Measurements from ENCODE around the gene PDCD10.

Gene PDCD10

DNA sequence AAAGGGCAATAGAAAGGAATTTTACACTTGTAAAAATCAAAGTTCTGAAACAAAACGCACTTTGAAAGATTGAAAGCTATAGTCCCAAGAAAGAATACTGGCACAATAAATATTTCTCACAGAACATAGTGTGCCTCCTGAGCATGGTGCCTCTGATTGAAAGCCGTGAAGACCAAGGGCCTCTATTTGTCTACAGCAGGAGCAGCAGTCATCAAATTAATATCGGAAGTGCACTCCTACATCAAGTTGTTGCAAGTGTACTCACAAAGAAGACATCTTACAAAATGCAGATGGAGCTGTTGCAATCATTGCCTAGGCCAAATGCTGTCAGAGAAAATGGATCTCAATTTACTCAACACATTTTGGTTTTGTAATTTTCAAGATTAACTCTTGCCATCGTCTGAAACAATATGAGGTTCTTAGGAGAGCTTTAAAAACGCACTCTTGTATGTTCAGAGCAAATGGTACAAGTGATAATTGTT is 71.7 kb downstream of the PDCD10 start:
- TF ChIP-seq, protein P1, sequence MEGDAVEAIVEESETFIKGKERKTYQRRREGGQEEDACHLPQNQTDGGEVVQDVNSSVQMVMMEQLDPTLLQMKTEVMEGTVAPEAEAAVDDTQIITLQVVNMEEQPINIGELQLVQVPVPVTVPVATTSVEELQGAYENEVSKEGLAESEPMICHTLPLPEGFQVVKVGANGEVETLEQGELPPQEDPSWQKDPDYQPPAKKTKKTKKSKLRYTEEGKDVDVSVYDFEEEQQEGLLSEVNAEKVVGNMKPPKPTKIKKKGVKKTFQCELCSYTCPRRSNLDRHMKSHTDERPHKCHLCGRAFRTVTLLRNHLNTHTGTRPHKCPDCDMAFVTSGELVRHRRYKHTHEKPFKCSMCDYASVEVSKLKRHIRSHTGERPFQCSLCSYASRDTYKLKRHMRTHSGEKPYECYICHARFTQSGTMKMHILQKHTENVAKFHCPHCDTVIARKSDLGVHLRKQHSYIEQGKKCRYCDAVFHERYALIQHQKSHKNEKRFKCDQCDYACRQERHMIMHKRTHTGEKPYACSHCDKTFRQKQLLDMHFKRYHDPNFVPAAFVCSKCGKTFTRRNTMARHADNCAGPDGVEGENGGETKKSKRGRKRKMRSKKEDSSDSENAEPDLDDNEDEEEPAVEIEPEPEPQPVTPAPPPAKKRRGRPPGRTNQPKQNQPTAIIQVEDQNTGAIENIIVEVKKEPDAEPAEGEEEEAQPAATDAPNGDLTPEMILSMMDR (conservative IDR thresholded peaks at IDR 0.05), result no peak
- no peak overlapping the region for H3K27ac ChIP-seq

DNA sequence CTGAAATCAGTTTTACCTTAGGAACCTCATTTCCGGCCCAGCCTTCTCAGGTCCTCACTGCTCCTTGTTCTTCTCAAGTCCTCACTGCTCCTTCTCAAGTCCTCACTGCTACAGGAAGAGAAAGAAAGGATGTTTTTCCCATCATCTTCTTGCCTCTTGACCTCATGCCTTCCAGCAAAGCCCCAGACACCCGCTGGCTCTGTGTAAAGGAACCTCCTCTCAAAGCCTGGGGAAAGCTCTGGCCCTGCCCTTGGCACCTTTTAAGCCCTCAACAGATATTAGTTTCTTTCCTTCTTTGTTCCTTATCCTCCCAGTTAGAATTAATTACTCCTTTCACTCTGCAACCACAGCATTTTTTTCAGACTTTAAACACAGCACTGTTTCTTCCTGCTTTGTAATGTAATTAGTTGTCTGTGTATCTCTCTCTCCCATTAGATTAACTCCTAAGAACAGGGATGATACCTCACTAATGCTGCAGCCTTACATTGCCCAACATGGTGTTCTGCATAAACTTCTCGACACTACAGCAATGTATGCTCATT is 76.9 kb downstream of the PDCD10 start:
- TF ChIP-seq, protein P1 (conservative IDR thresholded peaks at IDR 0.05), result no peak
- no peak overlapping the region for H3K27ac ChIP-seq

DNA sequence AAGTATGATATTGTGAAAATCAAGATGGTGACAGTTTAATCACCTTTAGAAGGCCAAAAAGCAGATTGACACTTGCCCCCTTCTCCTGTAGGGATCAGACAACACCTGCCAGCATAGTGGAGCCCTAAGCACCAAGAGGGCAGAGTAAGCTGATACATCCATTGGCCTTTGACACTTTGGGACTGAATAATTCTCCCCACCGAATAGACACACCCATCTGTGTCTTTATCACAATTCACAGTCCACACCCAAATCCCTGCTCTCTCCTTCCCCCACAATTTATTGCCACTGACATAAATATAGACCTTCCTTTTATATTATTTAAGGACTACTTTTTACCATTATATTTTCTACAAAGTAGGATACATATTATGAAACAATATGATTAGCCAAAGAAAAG is 77.9 kb downstream of the PDCD10 start:
- TF ChIP-seq, protein P1 (conservative IDR thresholded peaks at IDR 0.05), result no peak
- H3K27ac ChIP-seq, result no peak overlapping the region

DNA sequence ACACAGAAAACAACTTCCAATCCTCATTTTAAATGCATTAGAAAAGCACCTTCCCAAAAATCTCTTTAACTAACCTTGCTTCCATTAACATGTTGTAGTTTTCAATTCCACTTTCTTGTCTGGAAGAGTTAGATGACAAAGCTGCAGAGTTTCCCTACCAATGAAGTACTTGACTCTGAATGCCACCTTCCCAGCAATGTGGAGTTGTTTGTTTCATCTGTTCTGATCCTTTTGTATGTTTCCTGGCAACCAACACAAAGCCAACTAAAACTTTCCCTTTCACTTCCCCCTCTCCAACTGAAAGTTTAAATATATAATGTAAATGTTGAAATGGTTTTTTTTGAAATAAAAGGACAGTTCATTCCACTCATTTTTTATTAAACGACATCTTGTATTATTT is 80.9 kb downstream of the PDCD10 start, which contains the start of gene WDR49:
WDR49 (minus strand) TSS at position 183 of the 400 bp plus-strand sequence. CDS start 517 bp downstream, outside the sequence.
- no peak within 1 kb of the TSS for H3K27ac ChIP-seq
- TF ChIP-seq, protein P1 (conservative IDR thresholded peaks at IDR 0.05), result no peak

DNA sequence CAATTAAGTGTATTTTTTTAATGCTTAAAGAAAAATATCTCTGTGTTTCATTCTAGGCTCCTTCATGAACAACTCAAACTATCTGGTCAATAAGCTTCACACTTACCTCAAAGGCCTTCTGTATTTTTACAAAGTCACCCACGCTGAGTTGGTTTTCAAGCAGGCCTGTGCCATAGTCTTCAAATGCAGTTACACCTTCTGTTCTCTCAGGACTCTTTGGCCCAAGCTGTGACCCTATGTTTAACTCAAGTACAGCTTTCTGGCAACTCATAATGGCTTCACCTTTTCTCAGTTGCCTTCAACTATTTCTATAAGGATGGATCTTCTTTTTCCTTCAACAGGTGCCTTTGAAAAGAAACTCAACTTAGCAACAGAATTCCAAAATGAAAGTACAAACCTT is 81.5 kb downstream of the PDCD10 start:
- no peak overlapping the region for H3K27ac ChIP-seq
- TF ChIP-seq, protein P1 (conservative IDR thresholded peaks at IDR 0.05), result no peak

DNA sequence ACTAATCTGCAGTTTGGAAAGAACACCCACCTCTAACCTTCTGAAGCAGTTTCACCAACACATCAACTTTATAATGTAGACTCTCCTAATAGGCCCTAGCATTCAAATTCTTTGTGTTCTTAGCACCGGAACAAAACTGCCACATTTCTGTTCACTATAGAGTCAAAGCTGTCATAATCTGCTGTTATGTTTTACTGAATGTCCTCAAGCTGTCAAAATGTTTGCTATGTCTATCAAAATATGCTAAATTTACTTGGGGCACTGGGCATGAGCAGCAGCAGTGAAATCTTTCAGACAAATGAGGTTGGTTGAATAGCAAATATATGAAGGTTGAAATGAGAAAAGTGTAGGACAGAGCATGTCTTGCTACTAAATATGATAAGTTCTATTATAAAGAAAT is 82.9 kb downstream of the PDCD10 start:
- H3K27ac ChIP-seq, result no peak overlapping the region
- TF ChIP-seq, protein P1 (conservative IDR thresholded peaks at IDR 0.05), result no peak

DNA sequence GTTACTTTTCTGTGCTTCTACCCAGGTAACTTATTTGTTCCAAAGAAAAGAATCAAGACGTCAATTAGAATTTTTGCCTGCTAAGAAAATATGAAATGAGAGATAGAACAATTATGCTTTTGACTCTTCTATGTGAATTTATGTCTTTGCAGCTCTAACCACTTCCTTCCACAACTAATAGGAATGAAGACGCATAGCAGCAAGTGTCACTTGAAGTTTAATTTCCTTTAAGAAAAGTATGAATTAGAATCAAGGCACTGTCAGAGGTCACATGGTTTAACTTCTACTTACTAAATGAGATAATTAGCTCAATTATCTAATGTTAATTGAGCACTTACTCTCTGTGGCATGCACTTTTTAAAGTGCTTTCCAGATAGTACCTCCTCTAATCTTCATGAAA is 84.2 kb downstream of the PDCD10 start:
- TF ChIP-seq, protein P1 (conservative IDR thresholded peaks at IDR 0.05), result no peak
- H3K27ac ChIP-seq, result no peak overlapping the region
